H1 (cell line): ENCODE measurements around the gene VGLL4. TPM values are rescaled to one million over a fixed set of nuclear protein-coding genes. Genes with fewer than 3 reads are reported as not detected.

ENCODE experiments used
- CTCF ChIA-PET: fragments of 300-600 bp; sonication (Branson Sonifier 250); formaldehyde crosslinking; loops from one replicate; lab custom pipeline; 2021; ENCODE audit not compliant: partially characterized antibody; lab: Charles Lee
- POLR2A ChIA-PET: fragments of 300-600 bp; sonication (Branson Sonifier 250); formaldehyde crosslinking; loops from one replicate; lab custom pipeline; 2021; ENCODE audit warnings: inconsistent platforms; ENCODE audit not compliant: partially characterized antibody; lab: Charles Lee
- DNase-seq, 2 experiments: peaks; one replicate each; pipeline versions ENCODE4 v3.0.0 to v3.0.0-alpha.2; 2010 to 2022; ENCODE audit warnings: low spot score in 2 of 2, low read depth in 1 of 2, mixed read lengths in 1 of 2
- FAIRE-seq: peaks from 2 replicates; lab custom pipeline; 2011; peaks lifted over from hg19 to GRCh38; lab: Jason Lieb, UNC
- H2AFZ ChIP-seq: 2 replicates; pipeline ENCODE4 v1.8.1; 2012; ENCODE audit warnings: low read length, inconsistent platforms
- H2AK5ac ChIP-seq: 2 replicates; pipeline ENCODE4 v1.6.1; 2013; ENCODE audit warnings: low read depth, low read length
- H2BK120ac ChIP-seq: replicated peaks from 2 replicates; pipeline ENCODE3; 2013; ENCODE audit warnings: low read depth, low read length, inconsistent platforms
- H2BK12ac ChIP-seq: 2 replicates; pipeline ENCODE4 v1.6.1; 2013; ENCODE audit warnings: low read depth, low read length
- H2BK15ac ChIP-seq: 2 replicates; pipeline ENCODE4 v1.6.1; 2013; ENCODE audit warnings: low read length
- H2BK20ac ChIP-seq: 2 replicates; pipeline ENCODE4 v1.6.1; 2013; ENCODE audit warnings: low read length
- H2BK5ac ChIP-seq: 2 replicates; pipeline ENCODE4 v1.6.1; 2013; ENCODE audit warnings: low read depth, low read length
- H3K14ac ChIP-seq: 2 replicates; pipeline ENCODE4 v1.6.1; 2013; ENCODE audit warnings: inconsistent platforms; ENCODE audit not compliant: insufficient read length
- H3K18ac ChIP-seq: 2 replicates; pipeline ENCODE4 v1.6.1; 2013; ENCODE audit warnings: low read length; ENCODE audit errors: extremely low read depth
- H3K23ac ChIP-seq: 2 replicates; pipeline ENCODE4 v1.6.1; 2013; ENCODE audit warnings: inconsistent platforms; ENCODE audit not compliant: insufficient read length
- H3K23me2 ChIP-seq: 2 replicates; pipeline ENCODE4 v1.6.1; 2013; ENCODE audit warnings: low read depth, low read length
- H3K27ac ChIP-seq: 2 replicates; pipeline ENCODE4 v1.6.1; 2011; ENCODE audit warnings: low read depth, low read length, inconsistent platforms
- H3K27me3 ChIP-seq, 4 experiments: replicated peaks in 1 of 4; 1 replicate in 1 of 4; 2 replicates in 3 of 4; pipeline versions ENCODE4 v1.6.1 to v1.8.1; 2011 to 2013; ENCODE audit warnings: low read length in 3 of 4, mild to moderate bottlenecking in 3 of 4, inconsistent platforms in 2 of 4, mixed read lengths in 2 of 4, moderate library complexity in 1 of 4; ENCODE audit not compliant: control insufficient read depth in 3 of 4, insufficient read depth in 3 of 4; ENCODE audit errors: extremely low read depth in 1 of 4
- H3K36me3 ChIP-seq, 4 experiments: 2 replicates each; pipeline versions ENCODE4 v1.6.1 to v1.8.1; 2011 to 2013; ENCODE audit warnings: mild to moderate bottlenecking in 4 of 4, low read length in 3 of 4, moderate library complexity in 2 of 4, control low read depth in 1 of 4, inconsistent platforms in 1 of 4; ENCODE audit not compliant: insufficient read depth in 4 of 4, control insufficient read depth in 2 of 4
- H3K4ac ChIP-seq: replicated peaks from 2 replicates; pipeline ENCODE3; 2013; ENCODE audit warnings: low read length, low read depth, mixed read lengths, inconsistent platforms; ENCODE audit not compliant: insufficient read length
- H3K4me1 ChIP-seq, 4 experiments: replicated peaks in 1 of 4; 1 replicate in 1 of 4; 2 replicates in 3 of 4; pipeline versions ENCODE4 v1.6.1 to v1.8.1; 2011 to 2013; ENCODE audit warnings: low read length in 3 of 4, inconsistent platforms in 2 of 4, mixed read lengths in 1 of 4; ENCODE audit not compliant: insufficient read depth in 4 of 4, control insufficient read depth in 3 of 4
- H3K4me2 ChIP-seq, 2 experiments: 2 replicates each; pipeline versions ENCODE4 v1.6.1 to v1.8.1; 2011 to 2013; ENCODE audit warnings: low read depth in 2 of 2, low read length in 2 of 2, control low read depth in 1 of 2, inconsistent platforms in 1 of 2, mild to moderate bottlenecking in 1 of 2; ENCODE audit not compliant: insufficient read depth in 1 of 2
- H3K4me3 ChIP-seq, 4 experiments: fragments of 200-600, 300-600 bp in 1 of 4; sonication (generic), shearing (Covaris generic), sonication (Bioruptor Twin) in 1 of 4; 2 replicates each; pipeline versions ENCODE4 v1.5.1 to v1.8.1; 2011 to 2016; ENCODE audit warnings: low read length in 4 of 4, low read depth in 3 of 4, control low read depth in 2 of 4, inconsistent platforms in 2 of 4, mild to moderate bottlenecking in 2 of 4, mixed read lengths in 1 of 4, moderate library complexity in 1 of 4; ENCODE audit not compliant: insufficient read depth in 2 of 4; ENCODE audit errors: extremely low read depth in 1 of 4
- H3K56ac ChIP-seq: replicated peaks from 2 replicates; pipeline ENCODE3; 2013; ENCODE audit warnings: low read depth, mild to moderate bottlenecking, mixed read lengths, low read length, inconsistent platforms; ENCODE audit not compliant: insufficient read length
- H3K79me1 ChIP-seq: 2 replicates; pipeline ENCODE4 v1.6.1; 2013; ENCODE audit warnings: low read depth, low read length, control low read depth
- H3K79me2 ChIP-seq, 2 experiments: 2 replicates each; pipeline versions ENCODE4 v1.6.1 to v1.8.1; 2012 to 2013; ENCODE audit warnings: low read length in 2 of 2, mild to moderate bottlenecking in 2 of 2, inconsistent platforms in 1 of 2; ENCODE audit not compliant: insufficient read depth in 2 of 2, control insufficient read depth in 1 of 2
- H3K9ac ChIP-seq, 4 experiments: replicated peaks in 1 of 4; 1 replicate in 1 of 4; 2 replicates in 3 of 4; pipeline versions ENCODE4 v1.6.1 to v1.8.1; 2011 to 2013; ENCODE audit warnings: low read depth in 3 of 4, low read length in 3 of 4, control low read depth in 2 of 4, mild to moderate bottlenecking in 2 of 4, moderate library complexity in 2 of 4, inconsistent platforms in 1 of 4; ENCODE audit errors: extremely low read depth in 1 of 4
- H3K9me3 ChIP-seq, 2 experiments: 2 replicates each; pipeline versions ENCODE4 v1.6.1 to v1.8.1; 2012 to 2013; ENCODE audit warnings: mild to moderate bottlenecking in 2 of 2, moderate library complexity in 2 of 2, control low read depth in 1 of 2, inconsistent platforms in 1 of 2, low read depth in 1 of 2, low read length in 1 of 2, mixed read lengths in 1 of 2; ENCODE audit not compliant: insufficient read depth in 2 of 2
- H4K20me1 ChIP-seq, 2 experiments: replicated peaks in 1 of 2; 2 replicates each; pipeline versions ENCODE3 to v1.8.1; 2011 to 2013; ENCODE audit warnings: inconsistent platforms in 2 of 2, low read length in 2 of 2, mild to moderate bottlenecking in 1 of 2; ENCODE audit not compliant: insufficient read depth in 2 of 2, control insufficient read depth in 1 of 2
- H4K5ac ChIP-seq: 2 replicates; pipeline ENCODE4 v1.6.1; 2013; ENCODE audit warnings: low read length, low read depth, mixed read lengths, inconsistent platforms; ENCODE audit not compliant: insufficient read length
- H4K8ac ChIP-seq: 2 replicates; pipeline ENCODE4 v1.8.0; 2013; ENCODE audit warnings: mild to moderate bottlenecking, moderate library complexity, low read length, inconsistent platforms; ENCODE audit not compliant: insufficient read depth; ENCODE audit errors: extremely low read depth
- H4K91ac ChIP-seq: replicated peaks from 2 replicates; pipeline ENCODE3; 2013; ENCODE audit warnings: low read length, mixed read lengths, inconsistent platforms; ENCODE audit not compliant: insufficient read length
- SP4 ChIP-seq: IDR thresholded peaks from 2 replicates; pipeline ENCODE4 v1.6.1; 2012; ENCODE audit warnings: low read length, inconsistent platforms
- TEAD4 ChIP-seq: IDR thresholded peaks from 2 replicates; pipeline ENCODE4 v1.6.1; 2012; ENCODE audit warnings: low read depth, low read length, inconsistent platforms, mixed read lengths
- WGBS, 2 experiments: shearing (Covaris generic) in 1 of 2; methylation state at CpG; one replicate each; pipeline versions ENCODE4 v1.1.6 to v1.1.7; 2013 to 2015; ENCODE audit warnings: low lambda C conversion rate in 2 of 2, mixed read lengths in 2 of 2, inconsistent platforms in 1 of 2, low coverage in 1 of 2, missing lambda C conversion rate in 1 of 2; ENCODE audit not compliant: insufficient replicate concordance in 2 of 2, insufficient coverage in 1 of 2, insufficient read length in 1 of 2; ENCODE audit errors: extremely low coverage in 1 of 2, missing lambda C conversion rate in 1 of 2; 5-methylcytosine and 5-hydroxymethylcytosine counted together
- polyA plus RNA-seq, 7 experiments: library from polyadenylated mRNA; depleted of rRNA in 3 of 7; stranded (reverse) in 5 of 7; unstranded in 2 of 7; fragments of >200 nt in 5 of 7; fragments of 200-250 nt in 2 of 7; gene quantifications; 1 replicate in 5 of 7; 2 replicates in 1 of 7; 4 replicates in 1 of 7; pipeline versions ENCODE4 v1.2.1 to v1.2.3, GENCODE V29; 2011 to 2013; ENCODE audit warnings: missing spikeins in 2 of 7, mixed read lengths in 2 of 7
- total RNA-seq: library from RNA; stranded (reverse); fragmentation: NEBNext Ultra II Directional; extraction: Animal tissue kit (Norgen Biotek cat#: 25700); gene quantifications from 2 replicates; pipeline ENCODE4 v1.2.1, GENCODE V29; 2021

Gene VGLL4
- total and polyA plus RNA-seq, 2 of the 8 experiments (the other 6 are each of a cell fraction or from before 2014, with no cell fraction given): 45.1 to 50.0 TPM

- Histone ChIP-seq H2AFZ (no peak overlapping the region), H2BK12ac (no peak overlapping the region), H2BK15ac (no peak overlapping the region), H3K4me2 (no peak overlapping the region), H3K9ac (no peak overlapping the region), H3K14ac (no peak overlapping the region), H3K9me3 (no peaks in the 10 kb centered on the region), H2AK5ac (no peak overlapping the region), H2BK120ac (no peak overlapping the region), H3K56ac (no peak overlapping the region), H3K27ac (no peak overlapping the region), H3K36me3 (peaks cover 0 to 6% (median 4%) of the 10 kb centered on the region in 4 experiments; a peak in 2 of 8 replicates), H3K27me3 (no peaks in the 10 kb centered on the region), H3K4me3 (no peak overlapping the region), H4K8ac (no peak overlapping the region), H2BK20ac (no peak overlapping the region), H3K18ac (no peak overlapping the region), H2BK5ac (no peak overlapping the region), H3K4me1 (peaks cover 4 to 26% (median 19%) of the 10 kb centered on the region in 4 experiments), H4K5ac (no peak overlapping the region), H4K20me1 (peaks cover 4 to 9% of the 10 kb centered on the region in 2 experiments), H3K79me1 (peaks cover 9% of the 10 kb centered on the region), H3K4ac (no peak overlapping the region), H4K91ac (no peak overlapping the region), H3K23ac (no peak overlapping the region), H3K79me2 (peaks cover 7 to 79% of the 10 kb centered on the region in 2 experiments), H3K23me2 (no peaks in the 10 kb centered on the region)
- ChIA-PET CTCF (no interaction called here), POLR2A (no interaction called here)
- TF ChIP-seq TEAD4 (no peak), SP4 (no peak)
- no peak for FAIRE-seq
- DNase-seq: no peak
- 82% methylated on average over 1 of the region's 1 CpG; no CpG with 5 or more reads in 1 of the 2 experiments for WGBS, 2 experiments
These were observed 38.3 kb downstream of the VGLL4 start for GRCh38 chr3:11605398-11605797.
